ENCODE results near the gene PTPRC. TPM values are rescaled to one million over a fixed set of nuclear protein-coding genes. Genes with fewer than 3 reads are reported as not detected.

Gene PTPRC
- total RNA-seq, 1 experiment from 2014 or later: 1.4 TPM

- TF ChIP-seq SIN3A (IDR thresholded peaks at IDR 0.05; ENCODE audit: borderline replicate concordance, insufficient read depth, low read depth, low read length): no peak
- no peak for TF ChIP-seq TCF7L2 (IDR thresholded peaks at IDR 0.05; ENCODE audit: low read depth, low read length)
- no peak for TF ChIP-seq REST (IDR thresholded peaks at IDR 0.05; ENCODE audit: insufficient read depth in 1 of 2, low read depth in 2 of 2, low read length in 1 of 2)
- no peak for TF ChIP-seq CTCF (IDR thresholded peaks at IDR 0.05)
- TF ChIP-seq POLR2AphosphoS5 (IDR thresholded peaks at IDR 0.05; ENCODE audit: low read depth, low read length): no peak
- Histone ChIP-seq H3K36me3 (ENCODE audit: control insufficient read depth, insufficient read depth, low read length) (no peaks in the 10 kb centered on the region), H3K9me3 (ENCODE audit: control insufficient read depth, insufficient read depth, low read depth, low read length) (no peaks in the 10 kb centered on the region), H3K27ac (ENCODE audit: low read length) (no peak overlapping the region), H3K4me3 (ENCODE audit: low read depth in 2 of 2, low read length in 2 of 2) (no peak overlapping the region), H3K4me1 (ENCODE audit: control insufficient read depth, insufficient read depth, low read length) (no peaks in the 10 kb centered on the region), H3K27me3 (ENCODE audit: control insufficient read depth, insufficient read depth, low read length) (no peaks in the 10 kb centered on the region)
- CTCF ChIA-PET: no interaction called here
- DNase-seq (ENCODE audit: low read depth, low spot score) (no peak), ATAC-seq (no peak)
- in situ Hi-C loops (cut with HindIII; ENCODE audit: low pct_unique_long_range_greater_than_20kb, low sequenced_read_pairs): no loop called here
- POLR2A ChIA-PET: no interaction called here
- no TSS peak for BruUV-seq (replicated peaks)
- intact Hi-C loops (cut with micrococcal nuclease; ENCODE audit: unreplicated experiment): no loop called here
These were observed 87.6 kb downstream of the PTPRC start for GRCh38 chr1:198726455-198726854.

GRCh38 chr1:198729195-198729863 is 90.5 kb downstream of the PTPRC start:
- intact Hi-C loops (cut with micrococcal nuclease; ENCODE audit: unreplicated experiment) (no loop called here), in situ Hi-C loops (cut with HindIII; ENCODE audit: low pct_unique_long_range_greater_than_20kb, low sequenced_read_pairs) (no loop called here)
- POLR2A ChIA-PET: no interaction called here
- Histone ChIP-seq H3K4me1 (ENCODE audit: control insufficient read depth, insufficient read depth, low read length) (no peaks in the 10 kb centered on the region), H3K27ac (ENCODE audit: low read length) (no peak overlapping the region), H3K4me3 (ENCODE audit: low read depth in 2 of 2, low read length in 2 of 2) (no peak overlapping the region), H3K9me3 (ENCODE audit: control insufficient read depth, insufficient read depth, low read depth, low read length) (no peaks in the 10 kb centered on the region), H3K36me3 (ENCODE audit: control insufficient read depth, insufficient read depth, low read length) (no peaks in the 10 kb centered on the region), H3K27me3 (ENCODE audit: control insufficient read depth, insufficient read depth, low read length) (no peaks in the 10 kb centered on the region)
- TF ChIP-seq TCF7L2 (IDR thresholded peaks at IDR 0.05; ENCODE audit: low read depth, low read length) (no peak), POLR2AphosphoS5 (IDR thresholded peaks at IDR 0.05; ENCODE audit: low read depth, low read length) (no peak), CTCF (IDR thresholded peaks at IDR 0.05) (no peak), REST (IDR thresholded peaks at IDR 0.05; ENCODE audit: insufficient read depth in 1 of 2, low read depth in 2 of 2, low read length in 1 of 2) (no peak), SIN3A (IDR thresholded peaks at IDR 0.05; ENCODE audit: borderline replicate concordance, insufficient read depth, low read depth, low read length) (no peak)
- BruUV-seq (replicated peaks): no TSS peak
- DNase-seq (ENCODE audit: low read depth, low spot score) (no peak), ATAC-seq (no peak)
- CTCF ChIA-PET: no interaction called here
